Measurements from ENCODE around the gene CMTM4.
"Not testable (repeated sequence)": the region's sequence is repeated elsewhere in the genome, so short reads cannot be mapped to it uniquely, and the experiment has no call there.

The CMTM4 gene

GRCh38 chr16:66668777-66669444, 27.6 kb downstream of the CMTM4 start:
- no peak for DNase-seq

- no peak for DNase-seq
Observed at GRCh38 chr16:66667944-66668343, 28.6 kb downstream of the CMTM4 start.

- no peak for DNase-seq
Observed at GRCh38 chr16:66662445-66663194, 33.9 kb downstream of the CMTM4 start.

- DNase-seq = not testable (repeated sequence)
Observed at GRCh38 chr16:66661671-66662346, 34.7 kb downstream of the CMTM4 start.

- DNase-seq = no peak
Observed at GRCh38 chr16:66661210-66661560, 35.4 kb downstream of the CMTM4 start.

GRCh38 chr16:66660422-66661209, 35.9 kb downstream of the CMTM4 start:
- DNase-seq = peak; percentile 74

- DNase-seq = no peak
Observed at GRCh38 chr16:66658860-66659190, 37.7 kb downstream of the CMTM4 start.

- DNase-seq = no peak
Observed at GRCh38 chr16:66658143-66658859, 38.2 kb downstream of the CMTM4 start.

GRCh38 chr16:66656547-66656946, 40.0 kb downstream of the CMTM4 start:
- DNase-seq = no peak

GRCh38 chr16:66653581-66654350, 42.8 kb downstream of the CMTM4 start:
- no peak for DNase-seq

- no peak for DNase-seq
Observed at GRCh38 chr16:66652661-66653360, 43.7 kb downstream of the CMTM4 start.

GRCh38 chr16:66651965-66652364, 44.6 kb downstream of the CMTM4 start:
- DNase-seq = no peak

- DNase-seq = no peak
Observed at GRCh38 chr16:66651474-66651765, 45.1 kb downstream of the CMTM4 start.

GRCh38 chr16:66650707-66651473, 45.7 kb downstream of the CMTM4 start:
- DNase-seq = peak; percentile 91

- no peak for DNase-seq
Observed at GRCh38 chr16:66649636-66650205, 46.8 kb downstream of the CMTM4 start.

- DNase-seq = no peak
Observed at GRCh38 chr16:66649167-66649566, 47.4 kb downstream of the CMTM4 start.

GRCh38 chr16:66647866-66648265, 48.7 kb downstream of the CMTM4 start:
- DNase-seq = no peak

- no peak for DNase-seq
Observed at GRCh38 chr16:66641387-66641786, 55.2 kb downstream of the CMTM4 start.

GRCh38 chr16:66640724-66641314, 55.7 kb downstream of the CMTM4 start:
- no peak for DNase-seq

Measured in NCI-H2227 treated with DMSO at 0.1 percent for 48 hours (cell line).